Thymus (tissue), 11 donors: ENCODE data around the gene PLEKHH3. TPM values are rescaled to one million over a fixed set of nuclear protein-coding genes. Genes with fewer than 3 reads are reported as not detected.

Source experiments
- DNase-seq, 9 donors: peaks; one replicate each; pipeline ENCODE4 v3.0.0-alpha.2; 2013; ENCODE audit warnings: low spot score in 9 of 9, low read depth in 6 of 9, missing footprints in 1 of 9
- H3K27ac ChIP-seq, 2 donors: one replicate each; pipeline ENCODE4 v1.5.1; 2013; ENCODE audit warnings: control low read depth in 1 of 2, low read depth in 1 of 2, low read length in 1 of 2, mild to moderate bottlenecking in 1 of 2, moderate library complexity in 1 of 2
- H3K27me3 ChIP-seq, 2 donors: one replicate each; pipeline ENCODE4 v1.5.1; 2013; ENCODE audit warnings: low read length in 1 of 2; ENCODE audit not compliant: control insufficient read depth in 2 of 2, insufficient read depth in 1 of 2
- H3K36me3 ChIP-seq, 2 donors: one replicate each; pipeline ENCODE4 v1.5.1; 2013; ENCODE audit warnings: low read length in 1 of 2, mild to moderate bottlenecking in 1 of 2, moderate library complexity in 1 of 2; ENCODE audit not compliant: control insufficient read depth in 2 of 2, insufficient read depth in 2 of 2
- H3K4me1 ChIP-seq, 2 donors: one replicate each; pipeline ENCODE4 v1.5.1; 2013; ENCODE audit warnings: low read length in 2 of 2; ENCODE audit not compliant: control insufficient read depth in 2 of 2, insufficient read depth in 2 of 2
- H3K4me3 ChIP-seq, 2 donors: one replicate each; pipeline ENCODE4 v1.5.1; 2013; ENCODE audit warnings: low read length in 2 of 2, control low read depth in 1 of 2, mild to moderate bottlenecking in 1 of 2
- H3K9me3 ChIP-seq, 2 donors: one replicate each; pipeline ENCODE4 v1.5.1; 2013; ENCODE audit warnings: low read length in 1 of 2, mild to moderate bottlenecking in 1 of 2; ENCODE audit not compliant: control insufficient read depth in 2 of 2, insufficient read depth in 1 of 2
- WGBS: extraction: QIAGEN DNeasy Blood & Tissue Kit; methylation state at CpG from one replicate; pipeline ENCODE4 v1.1.7; 2013; 5-methylcytosine and 5-hydroxymethylcytosine counted together
- polyA plus RNA-seq: library from polyadenylated mRNA; stranded (reverse); fragments of 200-250 nt; gene quantifications from one replicate; pipeline ENCODE4 v1.2.3, GENCODE V29; 2013
- total RNA-seq: library from RNA; stranded (reverse); fragments of 120-200 nt; gene quantifications from one replicate; pipeline ENCODE4 v1.2.4, GENCODE V29; 2013
- donor health status: healthy.

PLEKHH3 gene
- total and polyA plus RNA-seq, 2 donors: 8.2 to 20.3 TPM

- no peak for DNase-seq
Measured at GRCh38 chr17:42655528-42655927, 21.3 kb downstream of the PLEKHH3 start.

DNA sequence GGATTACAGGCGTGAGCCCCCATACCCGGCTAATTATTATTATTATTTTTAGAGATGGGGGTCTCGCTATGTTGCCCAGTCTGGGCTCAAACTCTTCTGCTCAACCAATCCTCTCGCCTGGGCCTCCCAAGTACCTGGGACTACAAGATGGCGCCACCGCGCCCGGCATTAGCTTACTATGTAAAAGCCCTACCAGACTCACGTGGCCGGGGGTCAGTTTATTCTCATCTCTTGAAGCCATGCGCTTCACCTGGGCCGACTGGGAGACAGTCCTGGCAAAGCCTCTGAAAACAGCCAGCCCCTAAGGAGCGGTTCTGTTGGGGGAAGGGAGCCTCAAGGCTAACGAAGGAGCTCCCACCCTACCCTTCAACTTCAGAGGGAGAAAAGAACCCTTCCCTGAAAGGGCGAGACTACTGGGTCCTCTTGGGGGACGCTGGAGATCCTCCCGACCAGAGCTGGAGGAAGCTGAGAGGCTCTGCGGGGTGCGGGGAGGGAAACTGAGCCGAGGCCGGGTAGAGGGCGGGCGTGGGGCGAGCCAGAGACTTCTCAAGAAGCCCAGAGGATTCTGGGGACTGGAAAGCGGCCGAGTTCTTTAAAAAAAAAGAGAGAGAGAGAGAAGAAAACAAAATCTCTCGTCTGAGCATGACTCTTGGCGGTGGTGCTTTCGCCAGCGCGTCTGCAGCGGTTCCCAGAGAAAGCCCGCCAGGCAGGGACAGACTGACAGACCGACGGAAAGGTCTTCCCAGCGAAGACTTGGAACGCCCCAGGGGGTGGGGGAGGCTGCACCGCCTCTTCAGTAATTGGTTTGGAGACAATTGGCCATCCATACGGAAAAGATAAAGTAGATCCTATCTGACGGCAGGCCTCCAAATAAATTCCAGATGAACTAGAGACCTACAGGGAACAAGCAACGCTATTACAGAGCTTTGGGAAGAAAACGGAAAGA, 23.3 kb downstream of the PLEKHH3 start:
- Histone ChIP-seq H3K36me3 (no peaks in the 10 kb centered on the region), H3K27me3 (peaks cover 4 to 34% of the 10 kb centered on the region in 2 donors), H3K9me3 (peaks cover 0 to 3% of the 10 kb centered on the region in 2 donors), H3K27ac (peak overlapping the region; percentile 22 to 61), H3K4me1 (peaks cover 0 to 6% of the 10 kb centered on the region in 2 donors), H3K4me3 (no peak overlapping the region)
- no peak for DNase-seq
- 38% methylated on average over 42 of the region's 42 CpGs for WGBS

More at GRCh38 chr17:42655528-42655927, 21.3 kb downstream of the PLEKHH3 start:
- H3K4me1 ChIP-seq: peaks cover 4 to 18% of the 10 kb centered on the region in 2 donors
- 79% methylated on average over 2 of the region's 2 CpGs for WGBS
- peaks cover 0 to 3% of the 10 kb centered on the region in 2 donors for H3K9me3 ChIP-seq
- no peak overlapping the region for H3K4me3 ChIP-seq
- H3K36me3 ChIP-seq: no peaks in the 10 kb centered on the region
- peaks cover 4 to 47% of the 10 kb centered on the region in 2 donors for H3K27me3 ChIP-seq
- H3K27ac ChIP-seq: no peak overlapping the region

DNA sequence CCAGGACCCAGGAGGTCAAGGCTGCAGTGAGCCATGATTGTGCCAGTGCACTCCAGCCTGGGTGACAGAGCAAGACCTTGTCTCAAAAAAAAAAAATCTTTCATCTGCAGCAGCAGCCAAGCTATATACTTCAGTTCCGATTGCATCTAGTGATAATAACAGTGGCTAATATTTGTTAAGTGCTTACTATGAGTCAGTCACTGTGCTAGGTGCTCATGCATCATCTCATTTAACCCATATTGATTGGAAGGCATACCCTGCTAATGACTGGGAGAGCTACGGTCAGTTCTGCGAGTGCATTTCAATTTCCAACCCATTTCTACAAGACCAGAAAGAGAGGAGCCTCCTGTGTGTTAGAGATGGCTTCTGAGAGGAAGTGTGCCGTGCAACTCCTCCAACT, 25.4 kb downstream of the PLEKHH3 start:
- 82% methylated on average over 4 of the region's 4 CpGs for WGBS

DNA sequence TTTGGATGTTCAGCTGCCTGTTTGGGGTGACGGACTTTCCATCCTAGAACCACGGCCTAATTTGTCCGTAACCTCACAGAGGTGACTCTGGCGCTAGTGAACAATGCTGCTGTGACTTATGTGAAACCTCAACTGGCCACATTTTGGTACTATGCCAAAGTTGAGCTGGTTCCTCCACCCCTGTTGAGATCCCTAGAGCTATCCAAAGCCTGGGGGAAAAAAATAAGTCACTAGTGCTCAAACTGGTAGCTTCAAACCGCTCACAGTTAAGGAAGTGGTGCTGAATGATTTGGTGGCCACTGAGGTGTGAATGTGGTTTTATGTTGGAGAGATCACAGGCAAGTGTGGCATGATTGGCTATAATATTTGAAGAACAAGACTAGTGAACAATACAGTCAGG, 29.0 kb downstream of the PLEKHH3 start:
- no peaks in the 10 kb centered on the region for H3K36me3 ChIP-seq
- no peaks in the 10 kb centered on the region for H3K4me1 ChIP-seq
- WGBS: 76% methylated on average over 5 of the region's 5 CpGs
- H3K9me3 ChIP-seq: no peaks in the 10 kb centered on the region
- no peak for DNase-seq
- H3K27ac ChIP-seq: no peak overlapping the region
- no peak overlapping the region for H3K4me3 ChIP-seq
- peaks cover 0 to 7% of the 10 kb centered on the region in 2 donors for H3K27me3 ChIP-seq

More for the DNA sequence above, 25.4 kb downstream of the PLEKHH3 start:
- H3K27me3 ChIP-seq: peaks cover 4 to 34% of the 10 kb centered on the region in 2 donors
- H3K27ac ChIP-seq: no peak overlapping the region
- no peaks in the 10 kb centered on the region for H3K36me3 ChIP-seq
- H3K4me1 ChIP-seq: peaks cover 0 to 6% of the 10 kb centered on the region in 2 donors
- no peak overlapping the region for H3K4me3 ChIP-seq
- DNase-seq: no peak
- H3K9me3 ChIP-seq: peaks cover 0 to 3% of the 10 kb centered on the region in 2 donors

DNA sequence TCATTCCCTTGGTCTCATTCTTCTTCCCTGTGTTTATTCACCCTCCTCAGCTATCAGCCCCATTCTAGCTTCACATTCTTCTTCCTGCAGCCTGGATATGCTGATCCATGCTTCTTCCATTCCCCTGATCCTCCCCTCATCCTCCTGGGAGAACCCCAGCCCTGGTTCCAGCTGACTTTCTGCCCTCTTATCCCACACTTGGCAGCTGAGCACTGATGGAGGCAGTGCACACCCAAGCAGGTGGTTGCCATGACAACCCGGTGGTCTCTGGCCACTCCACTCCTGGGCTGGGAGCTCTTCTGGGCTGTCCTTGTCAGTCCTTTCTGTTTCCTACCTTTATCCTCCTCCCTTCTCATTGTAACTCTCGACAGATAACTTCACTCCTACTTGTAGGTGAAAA, 34.5 kb downstream of the PLEKHH3 start:
- H3K27ac ChIP-seq: no peak overlapping the region
- peaks cover 0 to 4% of the 10 kb centered on the region in 2 donors for H3K4me1 ChIP-seq
- H3K36me3 ChIP-seq: no peaks in the 10 kb centered on the region
- no peak overlapping the region for H3K4me3 ChIP-seq
- 40% methylated on average over 2 of the region's 2 CpGs for WGBS
- no peaks in the 10 kb centered on the region for H3K9me3 ChIP-seq
- no peak for DNase-seq
- H3K27me3 ChIP-seq: no peaks in the 10 kb centered on the region

DNA sequence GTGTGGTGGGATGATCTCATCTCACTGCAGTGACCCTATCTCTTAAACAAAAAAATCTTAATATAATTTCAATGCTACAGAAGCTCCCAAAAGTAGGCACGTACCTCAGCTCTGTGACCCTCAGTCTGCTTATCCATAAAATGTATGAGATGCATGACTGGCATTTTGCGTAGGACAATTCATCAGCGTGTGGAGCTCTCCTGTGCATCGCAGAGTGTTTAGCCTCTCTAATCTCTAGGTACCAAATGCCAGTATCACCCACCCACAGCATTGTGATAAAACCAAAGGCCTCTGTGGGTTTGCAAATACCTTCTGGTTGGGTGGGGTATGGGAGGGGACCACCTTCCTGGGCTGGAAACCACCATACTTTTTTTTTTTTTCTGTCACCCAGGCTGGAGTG, 36.7 kb downstream of the PLEKHH3 start:
- no peaks in the 10 kb centered on the region for H3K27me3 ChIP-seq
- no peak overlapping the region for H3K4me3 ChIP-seq
- 97% methylated on average over 4 of the region's 4 CpGs for WGBS
- H3K27ac ChIP-seq: no peak overlapping the region
- no peak for DNase-seq
- peaks cover 0 to 4% of the 10 kb centered on the region in 2 donors for H3K4me1 ChIP-seq
- no peaks in the 10 kb centered on the region for H3K9me3 ChIP-seq
- no peaks in the 10 kb centered on the region for H3K36me3 ChIP-seq

- H3K9me3 ChIP-seq: no peaks in the 10 kb centered on the region
- no peaks in the 10 kb centered on the region for H3K27me3 ChIP-seq
- no peak for DNase-seq
- H3K36me3 ChIP-seq: no peaks in the 10 kb centered on the region
- H3K4me3 ChIP-seq: no peak overlapping the region
- H3K4me1 ChIP-seq: peaks cover 0 to 4% of the 10 kb centered on the region in 2 donors
- WGBS: 90% methylated on average over 6 of the region's 7 CpGs
- H3K27ac ChIP-seq: no peak overlapping the region
Measured at GRCh38 chr17:42639525-42640113, 37.2 kb downstream of the PLEKHH3 start.

DNA sequence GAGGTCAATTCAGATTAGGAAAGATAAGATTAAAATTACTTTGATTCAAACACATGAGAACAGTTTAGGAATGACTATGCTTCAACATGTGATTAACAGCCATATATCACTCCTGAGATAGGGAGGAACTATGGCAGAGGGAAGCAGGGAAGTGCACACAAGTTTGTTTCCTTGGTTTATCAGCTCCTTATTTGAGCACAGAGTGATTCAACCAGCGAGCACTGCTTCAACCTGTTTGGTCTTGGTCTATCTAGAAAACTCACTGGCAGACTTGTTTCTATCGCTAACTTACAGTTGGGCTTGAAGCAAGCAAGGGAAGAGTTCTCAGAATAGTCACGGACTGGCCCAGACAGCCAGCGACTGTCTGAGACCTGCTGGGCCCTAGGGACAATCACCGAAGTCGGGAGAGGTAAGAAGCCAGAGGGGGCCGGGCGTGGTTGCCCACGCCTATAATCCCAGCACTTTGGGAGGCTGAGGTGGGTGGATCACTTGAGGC, 43.8 kb downstream of the PLEKHH3 start:
- DNase-seq: no peak
- Histone ChIP-seq H3K27ac (no peak overlapping the region), H3K4me3 (no peak overlapping the region), H3K36me3 (no peaks in the 10 kb centered on the region), H3K9me3 (no peaks in the 10 kb centered on the region), H3K4me1 (no peaks in the 10 kb centered on the region), H3K27me3 (no peaks in the 10 kb centered on the region)
- WGBS: 92% methylated on average over 9 of the region's 9 CpGs

GRCh38 chr17:42629411-42630009, 47.3 kb downstream of the PLEKHH3 start:
- no peak overlapping the region for H3K4me3 ChIP-seq
- no peaks in the 10 kb centered on the region for H3K4me1 ChIP-seq
- H3K9me3 ChIP-seq: no peaks in the 10 kb centered on the region
- no peaks in the 10 kb centered on the region for H3K27me3 ChIP-seq
- DNase-seq: no peak
- no peak overlapping the region for H3K27ac ChIP-seq
- WGBS: 91% methylated on average over 3 of the region's 3 CpGs
- no peaks in the 10 kb centered on the region for H3K36me3 ChIP-seq
